Ovary (tissue), 9 donors: ENCODE data around the gene UNC93A. TPM values are rescaled to one million over a fixed set of nuclear protein-coding genes. Genes with fewer than 3 reads are reported as not detected.

Experiments used
- DNase-seq, 5 donors: peaks; one replicate each; pipeline ENCODE4 v3.0.0-alpha.2; 2019 to 2020
- H3K27ac ChIP-seq, 2 donors: fragments of 200-600 bp; one replicate each; pipeline versions ENCODE4 v1.5.1 to v1.8.0; 2019 to 2022
- H3K27me3 ChIP-seq: fragments of 200-600 bp; one replicate; pipeline ENCODE4 v1.8.0; 2022
- H3K36me3 ChIP-seq: fragments of 200-600 bp; sonication (generic); one replicate; pipeline ENCODE4 v1.5.1; 2019
- H3K4me1 ChIP-seq: one replicate; pipeline ENCODE4 v1.8.1; 2013; ENCODE audit warnings: mild to moderate bottlenecking, moderate library complexity; ENCODE audit not compliant: insufficient read depth
- H3K4me3 ChIP-seq: fragments of 200-600 bp; sonication (generic); one replicate; pipeline ENCODE4 v1.5.1; 2017
- H3K9me3 ChIP-seq, 2 donors: fragments of 200-600 bp in 1 of 2; sonication (generic) in 1 of 2; one replicate each; pipeline versions ENCODE4 v1.5.1 to v1.8.1; 2013 to 2019; ENCODE audit warnings: mild to moderate bottlenecking in 1 of 2, moderate library complexity in 1 of 2
- EP300 ChIP-seq: sonication (generic); formaldehyde crosslinking; IDR thresholded peaks from one replicate; pipeline ENCODE4 v1.6.1; 2017; ENCODE audit warnings: antibody characterized with exemption
- POLR2A ChIP-seq: fragments of 450-650 bp; IDR thresholded peaks from one replicate; pipeline ENCODE4 v1.6.1; 2017; ENCODE audit warnings: antibody characterized with exemption, mild to moderate bottlenecking, moderate library complexity
- WGBS, 3 donors: extraction: QIAGEN DNeasy Blood & Tissue Kit in 1 of 3; methylation state at CpG; one replicate each; pipeline versions ENCODE4 v1.1.5 to v1.1.7; 2013 to 2017; 5-methylcytosine and 5-hydroxymethylcytosine counted together
- intact Hi-C, 4 donors: fragments of 100-400 bp; cut with DNase I; formaldehyde crosslinking; loops; one replicate each; pipeline versions ENCODE4 v1.11.0 to v1.15.1; 2022 to 2023
- polyA plus RNA-seq, 2 donors: library from polyadenylated mRNA; stranded (reverse); fragments of 200-250 nt in 1 of 2; fragments of 350-450 nt in 1 of 2; fragmentation: Illumina TruSeq in 1 of 2; extraction: RNeasy Lipid Tissue Mini Kit (QIAGEN cat#74804) in 1 of 2; gene quantifications; one replicate each; pipeline ENCODE4 v1.2.3, GENCODE V29; 2013 to 2014
- total RNA-seq, 7 donors: library from RNA; depleted of rRNA in 2 of 7; stranded (reverse); fragments of >200 nt in 2 of 7; fragmentation: NEBNext Ultra II Directional in 3 of 7; extraction: Animal tissue kit (Norgen Biotek cat#: 25700) in 3 of 7; gene quantifications; one replicate each; pipeline versions ENCODE4 v1.1.0 to v1.2.4, GENCODE V29; 2016 to 2023
- TF ChIP-seq, protein P1 (sequence below), 3 donors: fragments of 450-650 bp in 2 of 3; fragments of 200-600 bp in 1 of 3; IDR thresholded peaks; one replicate each; pipeline versions ENCODE4 v1.5.1 to v1.8.0; 2016 to 2022; ENCODE audit warnings: antibody characterized with exemption in 3 of 3, mild to moderate bottlenecking in 1 of 3
- donor health status: DM: no; HTN: no; CAD: no; lungs with moderate emphysema.
- donor health status: DM: no; HTN: no; CAD: no.
- donor health status: Bipolar disorder and iron deficiency.
- donor health status: DM: yes; HTN: yes; CAD: no.
- donor health status: DM: no; HTN: no; CAD: no.
- donor health status: DM: yes; HTN: yes; CAD: no.

Gene UNC93A
- total and polyA plus RNA-seq, 9 donors, result 0.41 to 0.92 (median 0.42) TPM; not detected in 6

DNA sequence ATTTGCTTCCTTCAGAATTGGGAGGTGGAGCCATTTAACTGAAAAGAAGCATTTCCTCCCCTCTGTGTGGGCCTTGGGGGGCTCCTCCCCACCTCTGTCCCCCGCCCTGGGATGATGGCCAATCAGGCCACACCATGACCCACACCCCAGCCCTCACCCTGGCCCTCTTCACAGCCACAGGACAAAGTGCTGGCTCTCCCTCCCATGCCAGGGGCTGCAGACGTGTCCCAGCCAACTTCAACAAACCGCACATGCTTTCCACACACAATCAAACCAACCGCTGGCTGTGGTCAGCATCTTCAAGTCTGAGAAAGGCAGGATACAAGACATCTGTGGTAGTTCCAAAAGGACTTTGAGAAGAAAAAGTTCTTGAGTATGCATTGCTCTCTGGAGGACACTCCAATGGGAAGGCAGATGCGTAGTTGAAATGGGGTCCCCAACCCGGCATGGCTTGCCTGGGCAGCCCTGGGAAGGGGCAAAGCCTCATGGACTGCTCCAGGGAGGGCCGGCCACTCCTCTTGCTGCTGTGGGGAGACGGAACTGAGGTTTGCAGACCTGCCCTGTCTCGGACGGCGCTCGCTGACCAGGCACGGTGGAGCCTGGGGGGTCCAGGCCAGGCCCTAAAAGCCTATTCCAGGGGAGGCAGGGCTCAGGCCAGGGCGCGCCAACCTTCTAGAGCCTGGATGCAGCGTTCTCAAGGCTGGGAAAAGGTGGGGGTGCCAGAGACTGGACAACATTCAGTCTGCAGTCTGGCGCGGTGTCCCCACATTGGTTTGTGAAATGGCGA is 45.9 kb downstream of the UNC93A start:
- intact Hi-C loops, result no loop called here

GRCh38 chr6:167337675-167338449 is 46.7 kb downstream of the UNC93A start:
- TF ChIP-seq EP300 (no peak), POLR2A (no peak)
- TF ChIP-seq, protein P1, sequence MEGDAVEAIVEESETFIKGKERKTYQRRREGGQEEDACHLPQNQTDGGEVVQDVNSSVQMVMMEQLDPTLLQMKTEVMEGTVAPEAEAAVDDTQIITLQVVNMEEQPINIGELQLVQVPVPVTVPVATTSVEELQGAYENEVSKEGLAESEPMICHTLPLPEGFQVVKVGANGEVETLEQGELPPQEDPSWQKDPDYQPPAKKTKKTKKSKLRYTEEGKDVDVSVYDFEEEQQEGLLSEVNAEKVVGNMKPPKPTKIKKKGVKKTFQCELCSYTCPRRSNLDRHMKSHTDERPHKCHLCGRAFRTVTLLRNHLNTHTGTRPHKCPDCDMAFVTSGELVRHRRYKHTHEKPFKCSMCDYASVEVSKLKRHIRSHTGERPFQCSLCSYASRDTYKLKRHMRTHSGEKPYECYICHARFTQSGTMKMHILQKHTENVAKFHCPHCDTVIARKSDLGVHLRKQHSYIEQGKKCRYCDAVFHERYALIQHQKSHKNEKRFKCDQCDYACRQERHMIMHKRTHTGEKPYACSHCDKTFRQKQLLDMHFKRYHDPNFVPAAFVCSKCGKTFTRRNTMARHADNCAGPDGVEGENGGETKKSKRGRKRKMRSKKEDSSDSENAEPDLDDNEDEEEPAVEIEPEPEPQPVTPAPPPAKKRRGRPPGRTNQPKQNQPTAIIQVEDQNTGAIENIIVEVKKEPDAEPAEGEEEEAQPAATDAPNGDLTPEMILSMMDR (IDR thresholded peaks at IDR 0.05), result no peak
- Histone ChIP-seq H3K9me3 (no peaks in the 10 kb centered on the region), H3K4me1 (no peaks in the 10 kb centered on the region), H3K36me3 (no peaks in the 10 kb centered on the region), H3K27ac (no peak overlapping the region), H3K4me3 (no peak overlapping the region), H3K27me3 (no peaks in the 10 kb centered on the region)
- intact Hi-C loops, result no loop called here
- WGBS, 3 donors, result 81 to 89% (median 88%) methylated on average over 5 of the region's 5 CpGs
- DNase-seq, result no peak

More for the DNA sequence above, 45.9 kb downstream of the UNC93A start:
- Histone ChIP-seq H3K27ac (no peak overlapping the region), H3K4me3 (no peak overlapping the region), H3K36me3 (no peaks in the 10 kb centered on the region), H3K27me3 (no peaks in the 10 kb centered on the region), H3K9me3 (no peaks in the 10 kb centered on the region), H3K4me1 (no peaks in the 10 kb centered on the region)
- DNase-seq, result no peak
- no peak for TF ChIP-seq POLR2A
- TF ChIP-seq, protein P1 (IDR thresholded peaks at IDR 0.05), result no peak
- TF ChIP-seq EP300, result no peak
- 84 to 87% (median 85%) methylated on average over 19 of the region's 19 CpGs for WGBS, 3 donors

DNA sequence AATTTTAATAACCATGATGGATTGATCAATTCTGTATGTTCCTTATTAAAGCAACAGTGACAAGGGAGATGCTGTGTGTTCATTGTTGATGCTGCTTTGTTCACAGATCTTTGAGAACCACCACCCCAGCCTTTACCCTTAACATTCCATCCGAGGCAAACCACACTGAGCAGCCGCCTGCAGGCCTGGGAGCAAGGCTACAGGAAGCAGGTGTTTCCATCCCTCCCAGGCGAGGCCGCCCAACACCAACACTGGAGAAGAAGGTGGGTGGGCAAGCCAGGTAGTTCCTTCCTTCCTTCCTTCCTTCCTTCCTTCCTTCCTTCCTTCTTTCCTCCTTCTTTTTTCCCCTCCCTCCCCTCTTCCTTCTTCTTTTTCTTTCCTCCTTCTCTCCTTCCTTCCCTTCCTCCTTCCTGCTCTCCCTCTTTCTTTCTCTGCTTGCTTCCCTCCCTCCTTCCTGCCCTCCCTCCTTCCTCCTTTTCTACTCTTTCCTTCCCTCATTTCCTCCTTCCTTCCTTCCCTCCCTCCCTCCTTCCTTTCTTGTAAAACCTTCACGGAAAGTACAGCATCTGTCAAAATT is 47.5 kb downstream of the UNC93A start:
- intact Hi-C loops, result no loop called here
- Histone ChIP-seq H3K4me1 (no peaks in the 10 kb centered on the region), H3K36me3 (no peaks in the 10 kb centered on the region), H3K27me3 (no peaks in the 10 kb centered on the region), H3K4me3 (no peak overlapping the region), H3K9me3 (no peaks in the 10 kb centered on the region), H3K27ac (no peak overlapping the region)
- TF ChIP-seq POLR2A (no peak), EP300 (no peak)
- TF ChIP-seq, protein P1 (IDR thresholded peaks at IDR 0.05), result no peak
- DNase-seq, result no peak
- WGBS, 3 donors, result 66 to 78% (median 71%) methylated on average over 5 of the region's 5 CpGs

GRCh38 chr6:167341038-167341583 is 50.0 kb downstream of the UNC93A start:
- no peaks in the 10 kb centered on the region for H3K4me1 ChIP-seq
- no peak overlapping the region for H3K4me3 ChIP-seq
- no peaks in the 10 kb centered on the region for H3K27me3 ChIP-seq
- TF ChIP-seq POLR2A, result no peak
- no peak for TF ChIP-seq EP300
- TF ChIP-seq, protein P1 (IDR thresholded peaks at IDR 0.05), result no peak
- no peak for DNase-seq
- no peaks in the 10 kb centered on the region for H3K36me3 ChIP-seq
- intact Hi-C loops, result no loop called here
- no peaks in the 10 kb centered on the region for H3K9me3 ChIP-seq
- 70 to 77% (median 76%) methylated on average over 12 of the region's 12 CpGs for WGBS, 3 donors
- H3K27ac ChIP-seq, result no peak overlapping the region
